SH-SY5Y (cell line): Measurements from ENCODE around the gene TJP2.

ENCODE experiments used
- GATA2 ChIP-seq: IDR thresholded peaks from 2 replicates; pipeline ENCODE4 v1.6.1; 2011; ENCODE audit warnings: mild to moderate bottlenecking, low read depth, low read length
- GATA3 ChIP-seq: IDR thresholded peaks from 2 replicates; pipeline ENCODE4 v1.6.1; 2011; ENCODE audit warnings: low read depth, mild to moderate bottlenecking, low read length, moderate library complexity

DNA sequence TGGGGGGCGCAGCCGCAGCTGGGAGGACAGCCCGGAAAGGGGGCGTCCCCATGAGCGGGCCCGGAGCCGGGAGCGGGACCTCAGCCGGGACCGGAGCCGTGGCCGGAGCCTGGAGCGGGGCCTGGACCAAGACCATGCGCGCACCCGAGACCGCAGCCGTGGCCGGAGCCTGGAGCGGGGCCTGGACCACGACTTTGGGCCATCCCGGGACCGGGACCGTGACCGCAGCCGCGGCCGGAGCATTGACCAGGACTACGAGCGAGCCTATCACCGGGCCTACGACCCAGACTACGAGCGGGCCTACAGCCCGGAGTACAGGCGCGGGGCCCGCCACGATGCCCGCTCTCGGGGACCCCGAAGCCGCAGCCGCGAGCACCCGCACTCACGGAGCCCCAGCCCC, 47.0 kb downstream of the TJP2 start:
- TF ChIP-seq GATA2 (no peak), GATA3 (no peak)
